ENCODE results near the gene DDX1. TPM values are rescaled to one million over a fixed set of nuclear protein-coding genes. Genes with fewer than 3 reads are reported as not detected.

The DDX1 gene
- total RNA-seq, 4 donors from 2014 or later, result 50.3 to 109 (median 75.2) TPM

GRCh38 chr2:15636972-15637785, 45.5 kb downstream of the DDX1 start:
- TF ChIP-seq, protein P1, sequence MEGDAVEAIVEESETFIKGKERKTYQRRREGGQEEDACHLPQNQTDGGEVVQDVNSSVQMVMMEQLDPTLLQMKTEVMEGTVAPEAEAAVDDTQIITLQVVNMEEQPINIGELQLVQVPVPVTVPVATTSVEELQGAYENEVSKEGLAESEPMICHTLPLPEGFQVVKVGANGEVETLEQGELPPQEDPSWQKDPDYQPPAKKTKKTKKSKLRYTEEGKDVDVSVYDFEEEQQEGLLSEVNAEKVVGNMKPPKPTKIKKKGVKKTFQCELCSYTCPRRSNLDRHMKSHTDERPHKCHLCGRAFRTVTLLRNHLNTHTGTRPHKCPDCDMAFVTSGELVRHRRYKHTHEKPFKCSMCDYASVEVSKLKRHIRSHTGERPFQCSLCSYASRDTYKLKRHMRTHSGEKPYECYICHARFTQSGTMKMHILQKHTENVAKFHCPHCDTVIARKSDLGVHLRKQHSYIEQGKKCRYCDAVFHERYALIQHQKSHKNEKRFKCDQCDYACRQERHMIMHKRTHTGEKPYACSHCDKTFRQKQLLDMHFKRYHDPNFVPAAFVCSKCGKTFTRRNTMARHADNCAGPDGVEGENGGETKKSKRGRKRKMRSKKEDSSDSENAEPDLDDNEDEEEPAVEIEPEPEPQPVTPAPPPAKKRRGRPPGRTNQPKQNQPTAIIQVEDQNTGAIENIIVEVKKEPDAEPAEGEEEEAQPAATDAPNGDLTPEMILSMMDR (IDR thresholded peaks at IDR 0.05; ENCODE audit: low read depth), result no peak

DNA sequence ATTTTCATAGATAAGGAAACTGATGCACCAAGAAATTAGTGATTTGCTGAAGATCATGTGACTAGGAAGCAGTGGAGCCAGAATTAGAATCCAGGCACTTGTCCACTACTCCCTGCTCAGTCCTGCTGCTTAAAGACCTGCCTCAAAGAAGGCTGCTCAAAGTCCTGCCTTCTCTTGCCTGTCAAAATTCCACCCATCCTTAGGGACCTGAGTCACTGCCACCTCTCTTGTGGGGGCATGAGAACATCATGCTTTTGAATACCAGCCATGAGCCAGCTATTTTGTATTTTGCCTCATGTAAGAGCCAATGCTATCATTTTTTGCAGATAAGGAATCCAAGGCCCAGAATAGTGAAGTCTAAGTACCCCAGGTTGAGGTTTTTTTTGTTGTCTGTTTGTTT, 47.1 kb downstream of the DDX1 start:
- TF ChIP-seq, protein P1 (IDR thresholded peaks at IDR 0.05; ENCODE audit: low read depth), result no peak

- TF ChIP-seq, protein P1 (IDR thresholded peaks at IDR 0.05; ENCODE audit: low read depth), result no peak
Observed at GRCh38 chr2:15639323-15640251, 47.9 kb downstream of the DDX1 start.

- TF ChIP-seq, protein P1 (IDR thresholded peaks at IDR 0.05; ENCODE audit: low read depth), result no peak
Observed at GRCh38 chr2:15640261-15640711, 48.6 kb downstream of the DDX1 start.

DNA sequence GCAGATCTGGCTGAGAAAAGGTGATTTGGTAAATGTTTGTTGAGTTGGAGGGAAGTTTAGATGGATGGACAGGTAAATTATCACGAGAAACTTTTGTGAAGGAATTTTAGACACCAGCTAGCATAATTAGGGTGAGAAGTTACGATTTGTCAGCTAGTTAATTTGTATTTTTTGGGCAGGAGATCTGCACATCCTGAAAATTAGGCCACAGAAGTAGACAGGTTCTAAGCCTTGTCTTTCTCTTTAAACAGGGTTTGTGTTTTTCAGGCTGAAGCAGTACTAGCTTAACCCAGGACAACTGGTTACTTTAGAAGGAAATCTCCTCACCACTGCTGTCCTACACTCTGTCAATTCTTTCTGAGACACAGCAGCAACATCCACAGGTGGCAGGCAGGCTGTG, 49.1 kb downstream of the DDX1 start:
- TF ChIP-seq, protein P1 (IDR thresholded peaks at IDR 0.05; ENCODE audit: low read depth), result no peak

DNA sequence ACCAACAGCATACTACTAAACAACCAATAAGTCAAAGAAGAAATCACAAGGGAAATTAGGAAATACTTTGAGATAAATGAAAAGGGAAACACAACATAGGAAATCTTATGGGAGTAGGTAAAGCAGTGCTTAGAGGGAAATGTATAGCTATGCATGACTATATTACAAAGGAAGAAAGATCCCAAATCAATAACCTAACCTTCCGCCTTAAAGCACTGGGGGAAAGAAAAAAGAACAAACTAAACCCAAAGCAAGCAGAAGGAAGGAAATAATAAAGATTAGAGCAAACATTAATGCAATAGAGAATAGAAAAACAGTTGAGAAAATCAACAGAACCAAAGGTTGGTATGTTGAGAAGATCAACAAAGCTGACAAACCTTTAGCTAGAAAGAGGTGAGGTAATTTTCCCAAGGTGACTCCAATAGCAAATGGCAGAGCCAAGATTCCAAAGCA, 49.9 kb downstream of the DDX1 start:
- TF ChIP-seq, protein P1 (IDR thresholded peaks at IDR 0.05; ENCODE audit: low read depth), result no peak

Measured in subcutaneous adipose tissue (tissue), 4 donors.